Measurements from ENCODE around the gene ZNF613. TPM values are rescaled to one million over a fixed set of nuclear protein-coding genes. Genes with fewer than 3 reads are reported as not detected.
"Not testable (repeated sequence)": the region's sequence is repeated elsewhere in the genome, so short reads cannot be mapped to it uniquely, and the experiment has no call there.

Gene ZNF613
- total and polyA plus RNA-seq, 4 experiments from 2014 or later, result 3.9 to 8.9 (median 6.9) TPM

DNA sequence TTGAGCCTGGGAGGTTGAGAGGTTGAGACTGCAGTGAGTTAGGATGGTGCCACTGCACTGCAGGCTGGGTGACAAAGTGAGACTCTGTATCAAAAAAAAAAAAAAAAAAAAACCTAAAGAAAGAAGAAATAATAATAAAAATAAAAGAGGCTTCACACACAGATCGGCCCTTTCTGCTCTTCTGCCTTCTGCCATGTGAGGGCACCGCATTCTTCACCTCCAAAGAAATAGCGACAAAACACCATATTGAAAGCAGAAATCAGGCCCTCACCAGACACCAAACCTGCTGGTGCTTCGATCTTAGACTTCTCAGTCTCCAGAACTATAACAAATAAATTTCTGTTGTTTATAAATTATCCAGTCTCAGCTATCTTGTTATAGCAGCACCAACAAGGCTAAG lies 25.4 kb upstream of the ZNF613 start:
- Mint-ChIP-seq H3K9me3 (peaks cover 3 to 94% (median 77%) of the 10 kb centered on the region in 8 donors), H3K4me1 (peaks cover 13 to 35% (median 21%) of the 10 kb centered on the region in 4 donors), H3K4me3 (peak overlapping the region in 1 of 8 donors; percentile 31), H3K27ac (no peak overlapping the region), H3K36me3 (peaks cover 70 to 78% of the 10 kb centered on the region in 2 donors), H3K27me3 (peaks cover 0 to 2% of the 10 kb centered on the region in 2 donors)
- DNase-seq, result no peak
- no peaks in the 10 kb centered on the region for H3K27me3 ChIP-seq (ENCODE audit: insufficient read depth, low read length)
- ChIA-PET CTCF (ENCODE audit: partially characterized antibody) (no interaction called here), POLR2A (ENCODE audit: partially characterized antibody) (interaction anchor here (1.6 kb wide), 1 partner anchor 13 kb away, joined by 3 read pairs; no protein-coding TSS in a partner anchor)
- H3K27ac ChIP-seq (ENCODE audit: low read depth, low read length), result no peak overlapping the region
- intact Hi-C loops (cut with micrococcal nuclease), result loop anchor here (10.0 kb wide), 1 partner anchor 1433 kb away; the partner anchor contains the start of gene ZNF845
- peaks cover 9 to 42% of the 10 kb centered on the region in 2 donors for H3K9me3 ChIP-seq (ENCODE audit: control insufficient read depth in 1 of 2, low read length in 2 of 2)
- peaks cover 32% of the 10 kb centered on the region for H3K36me3 ChIP-seq (ENCODE audit: insufficient read depth, low read length)
- no peak overlapping the region for H3K4me3 ChIP-seq (ENCODE audit: low read length in 2 of 2)
- peaks cover 9% of the 10 kb centered on the region for H3K4me1 ChIP-seq (ENCODE audit: insufficient read depth, low read length)

- peak overlapping the region; percentile 51 to 100 (median 76) for H3K4me3 Mint-ChIP-seq
- Histone ChIP-seq H3K27me3 (ENCODE audit: insufficient read depth, low read length) (no peaks in the 10 kb centered on the region), H3K4me3 (ENCODE audit: low read length in 2 of 2) (no peak overlapping the region), H3K4me1 (ENCODE audit: insufficient read depth, low read length) (peaks cover 9% of the 10 kb centered on the region), H3K27ac (ENCODE audit: low read depth, low read length) (no peak overlapping the region), H3K36me3 (ENCODE audit: insufficient read depth, low read length) (peaks cover 19% of the 10 kb centered on the region), H3K9me3 (ENCODE audit: control insufficient read depth in 1 of 2, low read length in 2 of 2) (peaks cover 6 to 34% of the 10 kb centered on the region in 2 donors)
- H3K9me3 Mint-ChIP-seq, result peaks cover 7 to 93% (median 77%) of the 10 kb centered on the region in 8 donors
- POLR2A ChIA-PET (ENCODE audit: partially characterized antibody), result interaction anchor here (0.7 to 1.5 kb wide), 3 partner anchors 17 to 84 kb away, joined by 3 read pairs; partner anchors contain the start of genes ZNF350 and ZNF613
- intact Hi-C loops (cut with micrococcal nuclease), result loop anchor here (10.0 kb wide), 1 partner anchor 1432 kb away; the partner anchor contains the start of gene ZNF845
- H3K27ac Mint-ChIP-seq, result no peak overlapping the region
- H3K36me3 Mint-ChIP-seq, result peaks cover 65 to 68% of the 10 kb centered on the region in 2 donors
- H3K4me1 Mint-ChIP-seq, result peaks cover 13 to 35% (median 21%) of the 10 kb centered on the region in 4 donors
- CTCF ChIA-PET (ENCODE audit: partially characterized antibody), result no interaction called here
- no peak for DNase-seq
- peaks cover 4 to 10% of the 10 kb centered on the region in 2 donors for H3K27me3 Mint-ChIP-seq
Measured at GRCh38 chr19:51903192-51903591, 24.1 kb upstream of the ZNF613 start.

DNA sequence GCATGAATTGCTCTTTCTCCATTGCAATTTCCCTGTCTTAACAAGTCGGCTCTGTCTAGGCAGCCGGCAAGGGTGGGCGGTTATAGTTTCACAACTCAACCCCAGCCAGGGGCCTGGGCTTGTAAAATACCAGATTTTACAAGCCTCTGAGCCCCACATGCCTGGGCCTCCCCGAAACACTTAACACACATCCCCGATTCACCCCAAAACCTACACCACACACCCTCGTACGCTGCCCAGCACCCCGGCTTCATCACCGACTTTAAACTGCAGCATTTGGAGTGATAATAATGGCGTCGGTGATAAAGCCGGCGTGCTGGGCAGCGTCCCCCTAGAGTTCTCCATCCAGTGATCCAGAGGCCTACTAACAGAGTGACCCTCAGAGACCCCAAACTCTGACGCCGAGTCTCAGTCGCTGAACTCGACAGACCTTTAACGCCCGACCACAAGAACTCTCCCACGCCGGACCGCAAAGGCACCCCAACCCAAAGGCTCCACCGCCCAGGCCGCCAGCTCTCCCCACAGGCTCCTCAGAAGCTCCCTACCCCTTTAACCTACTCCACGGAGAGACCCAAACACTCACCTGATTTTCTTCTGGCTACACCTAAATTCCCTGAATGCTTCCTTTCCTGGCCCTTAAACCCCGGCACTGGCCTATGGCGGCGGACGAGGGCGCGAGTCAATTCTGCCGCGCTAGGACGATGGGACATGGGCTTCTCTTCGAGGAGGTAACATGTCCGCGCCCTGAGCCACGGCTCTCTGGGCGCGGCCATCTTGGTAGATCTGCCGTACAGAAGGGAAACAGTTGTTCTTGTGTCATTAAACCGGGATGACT lies 22.7 kb upstream of the ZNF613 start, which contains the start of gene ZNF649:
Gene ZNF649, minus strand, starts transcription at position 687 of the 835 bp plus-strand sequence. CDS start 4,910 bp downstream, outside the sequence.
- H3K27ac Mint-ChIP-seq, result peak within 1 kb of the TSS; percentile 84 to 99 (median 96)
- peak within 1 kb of the TSS; percentile 77 for H3K27ac ChIP-seq (ENCODE audit: low read depth, low read length)
- intact Hi-C loops (cut with micrococcal nuclease), result loop anchor here (1.0 to 10.0 kb wide), 5 partner anchors 23 to 1430 kb away; partner anchors contain the start of genes ZNF350, ZNF613, ZNF614 and ZNF615
- CTCF ChIA-PET (ENCODE audit: partially characterized antibody), result no interaction called here
- peaks cover 8% of the 10 kb centered on the region for H3K36me3 ChIP-seq (ENCODE audit: insufficient read depth, low read length)
- H3K9me3 Mint-ChIP-seq, result peaks cover 7 to 92% (median 79%) of the 10 kb centered on the region in 8 donors
- POLR2A ChIA-PET (ENCODE audit: partially characterized antibody), result interaction anchor here (1.0 to 1.4 kb wide), 2 partner anchors 22 to 144 kb away, joined by 4 read pairs; partner anchors contain the start of gene ZNF432
- peaks cover 3 to 26% of the 10 kb centered on the region in 2 donors for H3K9me3 ChIP-seq (ENCODE audit: control insufficient read depth in 1 of 2, low read length in 2 of 2)
- peaks cover 13 to 35% (median 21%) of the 10 kb centered on the region in 4 donors for H3K4me1 Mint-ChIP-seq
- peaks cover 9 to 16% of the 10 kb centered on the region in 2 donors for H3K27me3 Mint-ChIP-seq
- peak within 1 kb of the TSS; percentile 97 to 100 (median 99) for H3K4me3 Mint-ChIP-seq
- H3K36me3 Mint-ChIP-seq, result peaks cover 61 to 63% of the 10 kb centered on the region in 2 donors
- DNase-seq, result peak; percentile 72 to 85 (median 79)
- no peaks in the 10 kb centered on the region for H3K27me3 ChIP-seq (ENCODE audit: insufficient read depth, low read length)
- peaks cover 9% of the 10 kb centered on the region for H3K4me1 ChIP-seq (ENCODE audit: insufficient read depth, low read length)
- peak within 1 kb of the TSS; percentile 83 to 92 for H3K4me3 ChIP-seq (ENCODE audit: low read length in 2 of 2)

DNA sequence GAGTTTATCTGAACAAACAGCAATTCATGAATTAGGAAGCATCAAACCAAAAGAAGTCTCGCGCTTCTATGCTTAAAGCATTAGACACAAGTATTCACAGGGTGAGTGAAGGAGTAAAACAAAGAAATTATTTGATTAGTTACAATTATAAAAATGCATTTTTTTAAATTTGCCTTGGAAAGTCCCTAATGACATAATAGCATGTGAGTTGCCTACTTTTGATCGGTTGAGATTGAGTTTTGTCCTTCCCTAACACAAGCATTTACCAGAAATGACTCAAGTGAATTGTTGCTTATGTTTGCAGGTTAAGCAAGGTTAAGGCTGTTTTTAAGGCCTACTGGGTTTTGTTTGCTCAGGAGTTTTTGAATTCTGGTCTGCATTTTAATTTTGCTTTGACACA lies 22.1 kb upstream of the ZNF613 start:
- no peak overlapping the region for H3K27ac ChIP-seq (ENCODE audit: low read depth, low read length)

GRCh38 chr19:51905639-51906038 lies 21.6 kb upstream of the ZNF613 start:
- Mint-ChIP-seq H3K4me1 (peaks cover 13 to 29% (median 20%) of the 10 kb centered on the region in 4 donors), H3K36me3 (peaks cover 55 to 58% of the 10 kb centered on the region in 2 donors)

More for the DNA sequence above, 22.1 kb upstream of the ZNF613 start:
- ChIA-PET POLR2A (ENCODE audit: partially characterized antibody) (interaction anchor here (1.0 to 1.4 kb wide), 2 partner anchors 21 to 143 kb away, joined by 4 read pairs; partner anchors contain the start of gene ZNF432), CTCF (ENCODE audit: partially characterized antibody) (no interaction called here)
- intact Hi-C loops (cut with micrococcal nuclease), result loop anchor here (1.0 to 10.0 kb wide), 5 partner anchors 22 to 1430 kb away; partner anchors contain the start of genes ZNF350, ZNF613, ZNF614 and ZNF615
- peak overlapping the region; percentile 97 to 100 (median 99) for H3K4me3 Mint-ChIP-seq
- peaks cover 7 to 92% (median 75%) of the 10 kb centered on the region in 8 donors for H3K9me3 Mint-ChIP-seq
- peaks cover 11 to 17% of the 10 kb centered on the region in 2 donors for H3K27me3 Mint-ChIP-seq
- Histone ChIP-seq H3K4me3 (ENCODE audit: low read length in 2 of 2) (peak overlapping the region; percentile 83 to 92), H3K9me3 (ENCODE audit: control insufficient read depth in 1 of 2, low read length in 2 of 2) (peaks cover 3 to 19% of the 10 kb centered on the region in 2 donors), H3K4me1 (ENCODE audit: insufficient read depth, low read length) (peaks cover 9% of the 10 kb centered on the region), H3K36me3 (ENCODE audit: insufficient read depth, low read length) (peaks cover 1% of the 10 kb centered on the region), H3K27me3 (ENCODE audit: insufficient read depth, low read length) (no peaks in the 10 kb centered on the region)
- H3K27ac Mint-ChIP-seq, result peak overlapping the region in 6 of 7 donors; percentile 84 to 99 (median 96)
- no peak for DNase-seq
- H3K36me3 Mint-ChIP-seq, result peaks cover 59 to 60% of the 10 kb centered on the region in 2 donors
- peaks cover 13 to 33% (median 20%) of the 10 kb centered on the region in 4 donors for H3K4me1 Mint-ChIP-seq

GRCh38 chr19:51906108-51906507 lies 21.2 kb upstream of the ZNF613 start:
- H3K4me1 ChIP-seq (ENCODE audit: insufficient read depth, low read length); DNase-seq; H3K4me3 ChIP-seq (ENCODE audit: low read length in 2 of 2); H3K27ac ChIP-seq (ENCODE audit: low read depth, low read length); H3K27ac Mint-ChIP-seq; H3K27me3 ChIP-seq (ENCODE audit: insufficient read depth, low read length); H3K36me3 ChIP-seq (ENCODE audit: insufficient read depth, low read length); POLR2A ChIA-PET (ENCODE audit: partially characterized antibody); CTCF ChIA-PET (ENCODE audit: partially characterized antibody): not testable (repeated sequence)
- intact Hi-C loops (cut with micrococcal nuclease), result loop anchor here (10.0 kb wide), 1 partner anchor 1429 kb away; the partner anchor contains the start of gene ZNF845
- peaks cover 7 to 91% (median 73%) of the 10 kb centered on the region in 8 donors for H3K9me3 Mint-ChIP-seq
- peaks cover 12 to 19% of the 10 kb centered on the region in 2 donors for H3K27me3 Mint-ChIP-seq
- H3K9me3 ChIP-seq (ENCODE audit: control insufficient read depth in 1 of 2, low read length in 2 of 2), result peaks cover 3 to 10% of the 10 kb centered on the region in 2 donors
- H3K4me3 Mint-ChIP-seq, result peak overlapping the region in 2 of 8 donors; percentile 10 to 64
- peaks cover 51 to 54% of the 10 kb centered on the region in 2 donors for H3K36me3 Mint-ChIP-seq
- peaks cover 13 to 26% (median 20%) of the 10 kb centered on the region in 4 donors for H3K4me1 Mint-ChIP-seq

More at GRCh38 chr19:51905639-51906038, 21.6 kb upstream of the ZNF613 start:
- H3K4me1 ChIP-seq (ENCODE audit: insufficient read depth, low read length); DNase-seq; POLR2A ChIA-PET (ENCODE audit: partially characterized antibody); H3K36me3 ChIP-seq (ENCODE audit: insufficient read depth, low read length); H3K27ac ChIP-seq (ENCODE audit: low read depth, low read length); H3K27me3 ChIP-seq (ENCODE audit: insufficient read depth, low read length); H3K27ac Mint-ChIP-seq; H3K4me3 ChIP-seq (ENCODE audit: low read length in 2 of 2); CTCF ChIA-PET (ENCODE audit: partially characterized antibody): not testable (repeated sequence)
- Mint-ChIP-seq H3K27me3 (peaks cover 12 to 19% of the 10 kb centered on the region in 2 donors), H3K4me3 (peak overlapping the region in 3 of 8 donors; percentile 17 to 99 (median 20)), H3K9me3 (peaks cover 7 to 92% (median 75%) of the 10 kb centered on the region in 8 donors)
- intact Hi-C loops (cut with micrococcal nuclease), result loop anchor here (1.0 to 10.0 kb wide), 5 partner anchors 22 to 1429 kb away; partner anchors contain the start of genes ZNF350, ZNF613, ZNF614 and ZNF615
- H3K9me3 ChIP-seq (ENCODE audit: control insufficient read depth in 1 of 2, low read length in 2 of 2), result peaks cover 3 to 15% of the 10 kb centered on the region in 2 donors

Data from CD4-positive, alpha-beta memory T cell (primary cell).